GM12874 (cell line): ENCODE data around the gene ARHGDIG.

ENCODE experiments used
- TF ChIP-seq, protein P1 (sequence below): IDR thresholded peaks from 2 replicates; pipeline ENCODE4 v1.5.1; 2011; ENCODE audit warnings: low read depth, mild to moderate bottlenecking, control low read depth, low read length, moderate library complexity; ENCODE audit not compliant: insufficient read depth

Gene ARHGDIG

DNA sequence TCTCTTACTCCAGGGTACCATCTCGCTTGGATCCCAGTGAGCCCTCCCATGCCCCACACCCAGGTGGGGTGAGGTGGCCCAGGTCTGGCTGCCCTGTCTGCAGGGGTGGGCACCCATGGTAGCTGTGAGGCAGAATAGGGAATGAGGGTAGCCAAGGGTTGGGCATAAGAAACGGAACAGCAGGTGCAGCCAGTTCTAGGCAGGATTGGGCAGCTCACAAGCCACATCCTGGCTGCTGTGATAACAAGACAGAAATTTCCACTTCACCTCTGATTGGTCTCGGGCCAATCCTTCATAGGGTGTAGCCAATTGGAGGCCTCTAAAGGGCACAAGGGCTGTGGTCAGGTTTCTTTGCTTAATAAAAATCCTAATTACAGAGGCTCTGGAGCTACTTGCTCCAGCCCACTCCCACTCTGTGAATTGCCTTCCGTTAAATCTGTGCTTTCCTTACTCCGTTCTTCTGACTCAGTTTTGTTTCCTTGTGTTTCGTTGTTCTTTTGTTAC, 1.5 kb upstream of the ARHGDIG start:
- TF ChIP-seq, protein P1, sequence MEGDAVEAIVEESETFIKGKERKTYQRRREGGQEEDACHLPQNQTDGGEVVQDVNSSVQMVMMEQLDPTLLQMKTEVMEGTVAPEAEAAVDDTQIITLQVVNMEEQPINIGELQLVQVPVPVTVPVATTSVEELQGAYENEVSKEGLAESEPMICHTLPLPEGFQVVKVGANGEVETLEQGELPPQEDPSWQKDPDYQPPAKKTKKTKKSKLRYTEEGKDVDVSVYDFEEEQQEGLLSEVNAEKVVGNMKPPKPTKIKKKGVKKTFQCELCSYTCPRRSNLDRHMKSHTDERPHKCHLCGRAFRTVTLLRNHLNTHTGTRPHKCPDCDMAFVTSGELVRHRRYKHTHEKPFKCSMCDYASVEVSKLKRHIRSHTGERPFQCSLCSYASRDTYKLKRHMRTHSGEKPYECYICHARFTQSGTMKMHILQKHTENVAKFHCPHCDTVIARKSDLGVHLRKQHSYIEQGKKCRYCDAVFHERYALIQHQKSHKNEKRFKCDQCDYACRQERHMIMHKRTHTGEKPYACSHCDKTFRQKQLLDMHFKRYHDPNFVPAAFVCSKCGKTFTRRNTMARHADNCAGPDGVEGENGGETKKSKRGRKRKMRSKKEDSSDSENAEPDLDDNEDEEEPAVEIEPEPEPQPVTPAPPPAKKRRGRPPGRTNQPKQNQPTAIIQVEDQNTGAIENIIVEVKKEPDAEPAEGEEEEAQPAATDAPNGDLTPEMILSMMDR = no peak

DNA sequence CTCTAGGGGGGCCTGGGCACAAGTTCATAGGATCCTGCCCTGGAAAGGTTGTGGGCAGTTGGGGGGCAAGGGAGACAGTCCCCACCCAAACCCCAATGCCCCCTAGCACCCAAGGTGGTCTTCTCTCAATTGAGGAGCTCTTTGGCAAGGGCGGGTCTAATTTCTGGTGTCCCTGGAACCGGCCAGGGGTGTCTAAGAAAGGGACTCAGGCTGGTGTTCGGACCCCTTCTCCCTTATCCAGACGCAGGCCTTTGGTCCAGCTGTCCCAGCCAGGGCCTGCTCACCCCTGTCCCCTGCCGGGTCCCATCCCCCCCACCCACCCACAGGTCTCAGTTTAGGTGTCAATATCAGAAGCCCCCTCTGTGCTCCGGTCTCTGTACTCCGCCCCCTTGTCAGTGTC, 860 bp upstream of the ARHGDIG start:
- TF ChIP-seq, protein P1 = no peak

DNA sequence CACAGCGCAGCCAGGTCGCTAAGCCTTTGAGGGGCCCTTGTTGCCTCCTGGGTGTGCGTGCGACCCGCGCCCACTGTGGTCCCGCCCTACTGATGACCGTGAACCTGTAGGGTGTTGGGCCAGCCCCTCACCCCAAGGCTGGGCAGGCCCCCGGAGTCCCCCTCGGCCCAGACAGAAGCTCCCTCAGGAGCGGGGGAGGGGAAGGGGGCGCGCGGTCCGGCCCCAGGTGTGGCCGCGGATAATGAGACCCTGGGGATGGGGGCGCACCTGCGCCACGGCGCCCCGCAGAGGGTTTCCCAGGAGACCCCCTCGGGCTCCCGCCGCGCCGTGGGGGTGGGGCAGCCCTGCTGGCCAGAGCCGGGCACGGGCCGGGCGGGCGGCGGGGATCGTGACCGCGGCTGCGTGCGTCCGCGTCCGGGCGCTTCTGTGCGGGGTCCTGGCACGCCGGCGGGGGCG, 358 bp upstream of the ARHGDIG start:
- TF ChIP-seq, protein P1 = no peak

DNA sequence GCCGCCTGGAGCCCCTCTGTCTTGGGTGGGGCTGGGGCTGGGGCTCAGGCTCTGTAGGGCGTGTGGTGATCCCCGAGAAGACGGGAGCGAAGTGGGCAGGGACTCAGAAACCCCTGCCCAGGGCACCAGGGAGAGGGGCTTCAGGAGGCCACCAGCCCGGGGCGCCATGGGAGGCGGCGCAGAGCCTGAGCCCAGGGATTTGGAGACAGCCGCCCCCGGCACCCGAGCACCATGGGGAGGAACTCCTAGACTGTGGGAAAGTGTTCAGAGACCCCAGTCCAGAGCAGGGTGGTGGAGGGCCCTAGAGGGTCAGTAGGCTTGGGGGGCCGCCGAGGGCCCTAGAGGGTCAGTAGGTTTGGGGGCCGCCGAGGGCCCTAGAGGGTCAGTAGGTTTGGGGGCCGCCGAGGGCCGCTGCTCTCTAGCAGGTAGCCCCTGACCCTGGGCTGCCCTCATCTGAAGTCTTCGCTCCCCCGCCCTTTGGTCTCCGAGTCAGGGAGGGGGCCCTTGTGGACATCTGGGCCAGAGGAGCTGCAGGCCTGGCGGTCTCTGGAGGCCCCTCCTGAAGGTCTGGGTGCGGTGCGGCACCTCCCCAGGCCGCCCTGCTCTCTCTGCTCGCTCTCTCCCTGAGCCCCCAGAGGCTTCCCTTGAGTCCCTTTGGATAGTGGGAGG, 734 bp downstream of the ARHGDIG start:
- TF ChIP-seq, protein P1 = no peak

DNA sequence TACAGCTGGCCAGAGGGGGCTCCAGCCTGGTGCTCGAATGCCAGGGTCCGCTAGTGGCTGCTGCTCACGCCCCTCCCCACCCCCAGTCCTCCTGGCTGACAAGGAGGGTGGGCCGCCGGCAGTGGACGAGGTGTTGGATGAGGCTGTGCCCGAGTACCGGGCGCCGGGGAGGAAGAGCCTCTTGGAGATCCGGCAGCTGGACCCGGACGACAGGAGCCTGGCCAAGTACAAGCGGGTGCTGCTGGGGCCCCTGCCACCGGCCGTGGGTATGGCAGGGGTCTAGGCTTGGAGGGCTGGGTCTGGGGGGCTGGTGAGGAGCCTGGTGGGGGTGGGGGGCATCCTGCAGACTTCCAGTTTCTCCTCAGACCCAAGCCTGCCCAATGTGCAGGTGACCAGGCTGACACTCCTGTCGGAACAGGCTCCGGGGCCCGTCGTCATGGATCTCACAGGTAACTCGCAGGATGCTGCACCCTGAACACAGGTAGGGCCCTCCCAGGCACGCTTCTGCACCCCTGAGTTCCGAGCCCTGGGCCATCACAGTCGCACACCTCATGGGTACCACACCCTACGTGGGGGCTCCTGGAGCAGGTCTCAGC, 1.4 kb downstream of the ARHGDIG start:
- TF ChIP-seq, protein P1 = no peak

DNA sequence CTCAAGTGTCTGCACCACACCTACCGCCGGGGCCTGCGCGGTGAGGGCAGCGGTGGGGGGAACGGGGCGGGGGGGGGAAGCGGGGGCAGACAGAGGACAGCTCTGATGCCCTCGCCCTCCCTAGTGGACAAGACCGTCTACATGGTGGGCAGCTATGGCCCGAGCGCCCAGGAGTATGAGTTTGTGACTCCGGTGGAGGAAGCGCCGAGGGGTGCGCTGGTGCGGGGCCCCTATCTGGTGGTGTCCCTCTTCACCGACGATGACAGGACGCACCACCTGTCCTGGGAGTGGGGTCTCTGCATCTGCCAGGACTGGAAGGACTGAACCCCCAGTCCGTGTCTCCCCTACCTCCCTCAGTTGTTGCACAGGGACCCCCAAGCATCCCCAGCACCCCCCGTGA, 2.1 kb downstream of the ARHGDIG start:
- TF ChIP-seq, protein P1 = no peak

DNA sequence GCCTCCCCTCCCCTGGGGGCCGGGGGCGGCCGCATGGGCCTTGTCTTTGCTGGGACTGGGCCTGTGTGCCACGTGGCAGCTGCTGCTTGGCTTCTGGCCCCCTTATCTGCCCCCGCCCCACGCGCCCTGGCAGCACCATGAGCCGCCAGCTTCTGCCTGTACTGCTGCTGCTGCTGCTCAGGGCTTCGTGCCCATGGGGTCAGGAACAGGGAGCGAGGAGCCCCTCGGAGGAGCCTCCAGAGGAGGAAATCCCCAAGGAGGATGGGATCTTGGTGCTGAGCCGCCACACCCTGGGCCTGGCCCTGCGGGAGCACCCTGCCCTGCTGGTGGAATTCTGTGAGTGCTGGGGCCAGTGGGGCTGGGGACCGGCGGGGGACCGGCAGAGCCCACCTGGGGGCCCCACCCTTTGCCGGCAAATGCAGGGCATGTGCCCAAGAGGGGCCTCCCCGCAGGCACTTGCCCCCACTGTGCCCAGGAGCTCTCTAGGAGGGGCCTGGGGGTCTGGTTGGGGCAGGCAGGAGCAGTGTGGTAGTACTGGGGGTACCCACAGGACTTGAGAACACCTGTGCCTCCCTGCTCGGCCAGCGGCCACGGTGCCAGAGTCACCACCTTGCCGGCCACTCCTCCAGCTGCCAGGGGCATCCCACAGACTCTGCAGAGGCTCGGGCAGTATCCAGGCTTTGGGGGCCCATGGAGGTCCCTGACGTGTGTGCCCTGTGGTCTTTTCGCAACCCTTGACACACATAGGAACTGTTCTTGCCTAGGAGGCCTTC, 2.8 kb downstream of the ARHGDIG start, which contains the start of gene PDIA2:
TSS of gene PDIA2 (plus strand) at position 132 of the 773 bp plus-strand sequence. CDS start at position 138, 6 bp downstream.
- TF ChIP-seq, protein P1 = no peak
